Measurements from ENCODE around the gene NRAS.

Gene NRAS

DNA sequence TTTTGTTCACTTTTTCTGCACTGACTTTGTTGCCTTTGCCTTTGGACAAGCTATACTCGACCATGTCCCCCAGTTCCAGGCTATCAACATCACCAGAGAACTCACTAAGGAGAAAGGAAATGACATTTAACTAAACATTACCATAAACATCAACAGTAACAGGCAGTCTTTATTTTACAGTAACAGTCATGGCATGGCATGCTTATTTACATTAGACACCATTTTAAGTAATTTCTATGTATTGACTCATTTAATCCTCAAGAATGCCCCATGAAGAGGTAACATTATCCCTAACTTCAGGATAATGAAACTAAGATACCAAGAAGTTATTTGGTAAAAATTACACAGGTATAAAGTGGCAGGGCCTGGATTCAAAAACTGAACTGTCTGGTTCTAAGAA is 8.7 kb upstream of the NRAS start:
- no peak for DNase-seq

DNA sequence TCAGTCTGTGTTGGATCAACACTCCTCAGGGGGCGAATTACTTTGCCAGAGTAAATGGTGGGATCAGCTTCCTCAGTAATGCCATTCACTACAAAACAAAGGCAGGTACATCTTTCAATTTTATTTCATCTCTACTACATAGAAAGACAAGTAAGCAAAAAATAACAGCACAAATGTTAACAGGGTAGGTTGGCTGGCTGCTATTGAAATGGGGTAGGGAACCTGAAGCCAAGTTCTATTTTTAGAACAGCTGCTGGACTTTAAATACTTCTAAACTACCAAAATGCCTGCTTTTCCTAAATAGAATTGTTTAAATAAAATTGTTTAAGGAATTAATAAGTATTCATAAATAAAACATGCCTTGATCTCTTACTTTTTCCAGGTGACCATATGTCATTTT is 7.3 kb upstream of the NRAS start:
- no peak for DNase-seq

- DNase-seq, result no peak
Observed at GRCh38 chr1:114723457-114723856, 6.9 kb upstream of the NRAS start.

- DNase-seq, result no peak
Observed at GRCh38 chr1:114720492-114720891, 3.9 kb upstream of the NRAS start.

- DNase-seq, result peak; percentile 8
Observed at GRCh38 chr1:114719424-114719787, 2.8 kb upstream of the NRAS start.

DNA sequence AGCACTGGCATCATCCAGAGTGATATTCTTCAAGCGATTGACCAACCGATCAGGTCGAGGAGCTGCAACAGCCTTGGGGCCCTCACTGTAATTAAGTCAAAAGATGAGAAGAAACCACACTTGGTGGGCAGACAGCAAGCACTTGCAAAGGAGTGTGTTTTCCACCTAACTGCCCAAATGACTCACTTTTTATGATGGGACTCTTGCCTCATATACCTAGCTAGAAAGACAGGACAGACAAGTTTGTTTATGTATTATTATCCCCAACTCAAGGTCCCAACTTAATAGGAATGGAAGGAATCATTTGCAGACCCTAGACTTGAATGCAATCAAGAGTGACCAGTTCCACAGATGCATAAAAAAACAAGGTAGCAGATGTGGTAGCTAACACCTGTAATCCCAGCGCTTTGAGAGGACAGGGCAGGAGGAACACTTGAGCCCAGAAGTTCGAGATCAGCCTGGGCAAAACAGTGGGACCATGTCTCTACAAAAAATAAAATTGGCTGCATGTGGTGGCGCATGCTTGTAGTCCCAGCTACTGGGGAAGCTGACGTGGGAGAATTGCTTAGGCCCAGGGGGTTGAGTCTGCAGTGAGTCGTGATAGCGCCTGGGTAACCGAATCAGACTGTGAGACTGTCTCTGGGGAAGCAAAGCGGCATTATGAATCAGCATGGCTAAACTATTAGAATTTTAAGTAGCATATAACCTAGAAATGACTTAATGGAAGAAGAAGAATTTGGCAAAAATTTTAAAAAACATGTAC is 2.3 kb upstream of the NRAS start:
- DNase-seq, result peak; percentile 67

GRCh38 chr1:114715952-114716303 is 643 bp downstream of the NRAS start:
- no peak for DNase-seq

DNA sequence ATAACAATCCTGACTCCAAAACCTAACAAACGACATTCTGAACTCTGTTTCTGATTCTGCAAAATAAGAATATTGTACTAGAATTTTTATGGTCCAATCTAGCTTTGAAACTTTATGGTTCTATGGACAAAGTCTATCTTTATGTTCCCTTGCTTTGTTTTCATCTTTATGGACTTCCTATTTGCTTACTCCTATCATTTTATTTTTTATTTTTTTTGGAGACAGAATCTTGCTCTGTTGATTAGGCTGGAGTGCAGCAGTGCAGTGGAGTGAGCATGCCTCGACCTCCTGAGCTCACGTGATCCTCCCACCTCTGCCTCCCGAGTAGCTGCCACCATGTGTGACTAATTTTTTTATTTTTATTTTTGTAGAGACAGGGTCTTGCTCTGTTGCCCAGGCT is 3.6 kb downstream of the NRAS start:
- no peak for DNase-seq

DNA sequence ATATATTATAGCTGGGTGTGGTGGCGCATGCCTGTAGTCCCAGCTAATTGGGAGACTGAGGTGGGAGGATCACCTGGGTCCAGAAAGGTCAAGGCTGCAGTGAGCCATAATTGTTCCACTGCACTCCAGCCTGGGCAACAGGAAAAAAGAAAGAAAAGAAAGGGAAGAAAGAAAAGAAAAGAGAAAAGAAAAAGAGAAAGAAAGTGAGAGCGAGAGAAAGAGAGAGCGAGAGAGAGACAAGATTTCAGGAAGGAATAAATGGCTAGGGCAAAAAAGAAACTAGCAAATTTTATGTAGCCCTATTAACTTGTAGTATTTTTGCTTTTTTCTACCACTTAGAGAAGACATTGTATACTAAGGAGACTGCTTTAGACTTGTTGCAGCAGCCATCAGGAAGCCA is 6.2 kb downstream of the NRAS start:
- no peak for DNase-seq

- DNase-seq, result no peak
Observed at GRCh38 chr1:114707604-114708003, 9.0 kb downstream of the NRAS start.

GRCh38 chr1:114703242-114703641 is 13.3 kb downstream of the NRAS start:
- no peak for DNase-seq

GRCh38 chr1:114702737-114703136 is 13.8 kb downstream of the NRAS start:
- DNase-seq, result no peak

DNA sequence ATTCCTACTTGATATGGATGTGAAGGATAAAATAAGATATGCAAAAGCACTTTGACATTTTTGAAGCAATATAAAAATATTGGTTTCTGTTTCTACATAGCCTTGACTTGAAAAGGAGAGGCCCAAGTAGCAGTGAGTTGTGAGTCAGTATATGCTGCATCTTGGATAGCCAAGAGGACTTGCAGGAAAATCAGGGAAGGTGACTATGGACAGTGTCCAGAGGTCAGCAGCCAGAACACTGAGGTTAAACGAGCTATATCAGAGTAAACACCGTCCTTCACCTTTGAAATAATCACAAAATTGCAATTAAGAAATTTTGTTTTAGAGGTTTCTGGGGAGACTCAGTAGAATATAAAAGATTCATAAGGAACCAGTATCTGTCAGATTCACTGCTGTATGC is 14.6 kb downstream of the NRAS start:
- DNase-seq, result no peak

- peak; percentile 46 for DNase-seq
Observed at GRCh38 chr1:114700036-114700600, 16.5 kb downstream of the NRAS start.

- no peak for DNase-seq
Observed at GRCh38 chr1:114696810-114697209, 19.8 kb downstream of the NRAS start.

DNA sequence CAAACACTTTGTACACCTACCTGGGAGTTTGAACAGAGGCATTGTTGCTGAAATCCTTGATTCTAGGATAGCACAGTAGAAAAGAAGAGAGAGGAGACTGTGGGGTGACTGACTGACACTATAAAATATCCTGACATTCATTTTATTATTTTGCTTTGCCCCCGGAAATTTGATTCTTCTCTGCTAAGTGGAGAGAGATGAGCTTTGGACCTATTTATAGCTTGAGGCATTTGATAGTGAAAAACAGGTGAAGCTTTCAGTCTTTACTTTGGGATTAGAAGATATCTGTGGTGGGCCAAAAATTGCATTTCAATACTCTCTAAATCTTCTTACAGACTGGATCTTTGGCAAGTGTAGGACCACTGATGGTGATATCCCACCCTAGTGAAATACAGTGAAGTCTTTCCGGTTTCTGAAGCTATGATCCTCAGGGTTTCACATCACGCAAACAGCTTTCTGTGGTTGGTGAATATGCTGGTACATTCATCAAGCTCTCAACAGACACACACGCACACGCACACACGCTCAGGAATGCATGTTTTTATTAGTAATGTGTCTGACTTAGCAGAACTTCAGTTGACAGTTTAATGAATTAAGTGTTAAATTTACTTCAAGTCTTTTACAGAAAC is 21.0 kb downstream of the NRAS start, which contains the start of gene AMPD1:
Gene AMPD1, minus strand, starts transcription at position 117 of the 629 bp plus-strand sequence. Its CDS starts 75 bp downstream, at position 42.
- DNase-seq, result peak; percentile 72

DNA sequence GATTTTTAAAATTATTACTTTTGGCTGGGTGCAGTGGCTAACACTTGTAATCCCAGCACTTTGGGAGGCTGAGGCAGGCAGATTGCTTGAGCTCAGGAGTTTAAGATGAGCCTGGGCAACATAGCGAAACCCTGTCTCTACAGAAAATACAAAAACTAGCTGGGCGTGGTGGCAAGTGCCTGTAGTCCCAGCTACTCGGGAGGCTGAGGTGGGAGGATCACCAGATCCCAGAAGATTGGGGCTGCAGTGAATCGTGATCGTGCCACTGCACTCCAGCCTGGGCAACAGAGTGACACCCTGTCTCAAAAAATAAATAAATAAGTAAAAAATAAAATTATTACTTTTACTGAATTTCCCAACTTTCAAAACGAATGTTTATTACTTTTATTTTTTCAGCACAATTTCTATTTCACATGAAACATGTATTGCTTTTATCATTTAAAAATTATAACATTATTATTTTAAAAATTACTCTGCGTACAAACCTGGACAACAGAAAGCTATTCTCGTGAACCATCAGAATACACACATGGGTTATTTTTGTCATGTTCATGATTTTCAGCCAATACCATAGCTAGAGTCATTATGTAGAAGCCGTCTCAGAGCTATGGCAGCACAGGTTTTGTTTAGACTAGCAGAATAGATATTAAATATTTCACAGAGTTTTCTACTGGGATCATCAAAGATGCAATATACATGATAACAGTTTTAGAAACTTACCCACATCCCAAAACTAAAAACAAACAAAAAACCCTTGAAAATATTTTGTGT is 21.8 kb downstream of the NRAS start:
- no peak for DNase-seq

DNA sequence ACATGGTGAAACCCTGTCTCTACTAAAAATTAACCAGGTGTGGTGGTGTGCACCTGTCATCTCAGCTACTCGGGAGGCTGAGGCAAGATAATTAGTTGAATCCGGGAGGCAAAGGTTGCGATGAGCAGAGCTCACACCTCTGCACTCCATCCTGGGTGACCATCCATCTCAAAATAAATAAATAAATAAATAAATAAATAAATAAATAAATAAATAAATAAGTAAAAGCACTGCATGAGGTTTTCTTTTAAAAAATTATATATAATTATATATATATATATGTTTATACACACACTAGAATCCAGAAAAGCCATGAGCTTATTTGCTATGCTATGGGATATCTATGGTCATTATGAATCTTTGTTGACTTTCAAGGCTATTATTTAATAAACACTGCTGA is 23.6 kb downstream of the NRAS start:
- DNase-seq, result no peak

DNA sequence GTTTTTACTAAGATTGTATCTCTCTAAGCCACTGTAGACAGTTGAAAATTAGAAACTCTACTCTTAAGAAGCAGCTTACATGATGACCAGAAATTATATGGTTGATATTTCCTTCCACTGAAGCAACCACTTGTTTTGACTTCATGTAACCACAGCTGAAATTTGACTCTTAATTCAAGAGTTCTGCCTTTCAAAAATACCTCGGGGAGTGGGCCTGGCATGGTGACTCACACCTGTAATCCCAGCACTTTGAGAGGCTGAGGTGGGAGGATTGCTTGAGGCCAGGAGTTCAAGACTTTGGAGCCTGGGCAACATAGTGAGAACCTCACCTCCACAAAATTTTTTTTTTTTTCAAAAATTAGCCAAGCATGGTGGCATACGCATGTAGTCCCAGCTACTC is 25.5 kb downstream of the NRAS start:
- no peak for DNase-seq

- DNase-seq, result no peak
Observed at GRCh38 chr1:114690148-114690547, 26.4 kb downstream of the NRAS start.

GRCh38 chr1:114688526-114688925 is 28.0 kb downstream of the NRAS start:
- DNase-seq, result no peak

GRCh38 chr1:114685851-114686250 is 30.7 kb downstream of the NRAS start:
- no peak for DNase-seq

GRCh38 chr1:114677691-114678090 is 38.9 kb downstream of the NRAS start:
- no peak for DNase-seq

DNA sequence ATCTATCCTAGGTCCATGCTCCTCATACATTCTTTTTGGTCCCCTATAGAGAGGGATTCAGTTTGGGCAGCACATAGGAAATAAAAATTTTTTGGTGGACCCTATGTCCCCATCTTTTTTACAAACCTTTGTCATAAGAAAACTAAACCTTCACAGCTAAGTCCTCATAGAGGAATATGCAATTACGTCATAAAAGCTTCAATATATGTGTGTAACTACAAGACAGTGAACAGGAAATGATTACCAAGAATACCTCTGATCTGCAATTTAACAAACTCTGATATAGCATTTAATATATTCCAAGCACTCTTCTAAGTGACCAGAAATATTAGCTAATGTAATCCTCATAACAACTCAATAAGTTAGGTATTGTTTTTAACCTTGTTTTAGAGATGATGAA is 40.5 kb downstream of the NRAS start:
- no peak for DNase-seq

Measured in fibroblast of skin of right quadriceps (primary cell).